OCI-M2 (cell line): ENCODE measurements around the gene ZNF423.

ENCODE experiments used
- DNase-seq: peaks from one replicate; lab custom pipeline; 2025; ENCODE audit not compliant: unreplicated experiment; lab: John Stamatoyannopoulos, UW

The ZNF423 gene

DNA sequence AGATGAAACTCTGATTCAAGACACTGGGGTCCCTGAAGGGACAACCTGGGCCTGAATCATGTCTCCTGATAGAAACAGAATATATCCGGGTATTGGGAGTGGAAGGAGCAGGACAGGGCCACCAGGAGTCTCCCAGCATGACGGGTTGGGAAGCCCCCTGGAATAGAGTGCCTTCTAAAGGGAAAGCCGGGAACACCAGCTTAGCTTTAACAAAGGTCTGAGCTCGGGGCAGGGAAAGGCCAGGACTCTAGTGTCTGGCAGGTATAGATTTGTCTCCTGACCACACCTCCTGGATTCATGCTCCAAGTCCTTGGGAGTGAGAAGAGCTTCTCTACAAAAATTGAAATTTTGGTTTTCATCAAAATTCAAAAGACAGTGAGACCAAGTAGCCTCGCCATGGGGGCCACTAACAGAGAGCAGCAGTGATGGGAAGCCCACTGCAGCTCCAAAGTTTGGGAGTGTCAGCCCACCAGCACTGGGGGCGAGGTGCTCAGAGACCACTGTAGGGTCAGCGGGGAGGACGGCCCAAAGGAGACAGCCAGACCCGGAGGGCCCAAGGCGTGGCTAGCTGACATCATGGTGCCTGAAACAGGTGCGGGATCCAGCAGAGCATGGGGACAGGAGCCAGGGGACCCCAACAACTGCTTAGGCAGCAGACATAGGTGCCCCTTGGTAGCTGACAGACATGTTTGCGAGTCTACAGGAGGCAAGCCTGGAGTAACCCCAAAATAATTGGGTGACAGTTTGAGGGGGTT is 401.3 kb downstream of the ZNF423 start:
- DNase-seq: no peak

DNA sequence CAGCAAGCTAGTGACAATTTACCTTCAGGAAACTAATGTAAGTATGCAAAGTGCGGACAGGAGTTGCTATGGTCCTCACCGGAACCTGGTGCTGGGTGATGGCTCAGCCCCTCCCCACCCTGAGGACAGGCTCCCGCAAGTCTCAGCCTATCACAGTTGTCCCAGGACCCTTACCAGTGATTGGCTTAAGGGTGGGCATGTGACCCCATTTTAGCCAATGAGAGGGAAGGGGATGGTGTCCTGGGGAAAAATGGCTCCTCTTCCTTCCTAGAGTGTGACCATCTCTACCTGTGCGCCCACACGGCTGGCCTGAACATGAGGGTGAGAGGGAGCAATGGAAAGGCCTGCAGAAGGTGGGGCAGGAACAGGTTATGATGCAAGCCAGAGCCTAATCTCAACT is 401.9 kb downstream of the ZNF423 start:
- DNase-seq: no peak

DNA sequence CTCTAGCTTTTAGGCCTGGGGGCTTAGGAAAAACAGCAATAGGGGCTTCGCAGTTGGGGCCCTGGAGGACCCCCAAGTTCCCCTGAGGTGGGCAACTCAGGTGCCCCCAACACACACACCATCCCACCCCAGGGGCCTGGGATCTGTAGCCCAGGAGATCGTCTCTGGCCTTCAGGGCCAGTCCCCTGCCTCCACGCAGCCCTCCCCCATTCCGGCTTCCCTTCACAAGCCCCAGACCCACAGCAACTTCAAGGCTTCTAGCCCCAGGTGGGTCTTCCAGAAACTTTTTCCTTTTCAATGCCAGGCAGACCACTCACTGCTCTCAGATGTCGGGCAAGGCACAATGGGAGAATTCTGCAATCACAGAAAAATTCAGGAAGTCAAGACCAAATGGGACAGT is 402.9 kb downstream of the ZNF423 start:
- no peak for DNase-seq

DNA sequence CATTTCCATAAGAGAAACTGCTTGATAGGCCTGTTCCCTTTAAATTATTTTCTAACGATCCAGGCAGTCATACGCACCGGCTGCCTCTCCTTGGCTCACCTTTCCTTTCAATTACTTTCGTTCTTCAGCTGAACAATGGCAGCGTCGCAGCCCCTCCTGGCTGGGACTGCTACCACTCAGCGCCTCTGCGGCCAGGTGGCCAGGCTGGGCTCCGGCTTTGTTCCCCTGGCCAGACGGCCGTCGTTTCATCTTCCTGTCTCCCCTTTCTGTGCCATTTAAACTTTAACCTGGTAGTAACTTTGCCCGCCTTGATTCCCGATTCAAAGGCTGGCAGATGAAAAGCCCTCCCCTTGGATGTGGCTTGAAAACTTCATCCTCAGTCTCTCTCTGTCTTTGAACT is 403.3 kb downstream of the ZNF423 start:
- no peak for DNase-seq

DNA sequence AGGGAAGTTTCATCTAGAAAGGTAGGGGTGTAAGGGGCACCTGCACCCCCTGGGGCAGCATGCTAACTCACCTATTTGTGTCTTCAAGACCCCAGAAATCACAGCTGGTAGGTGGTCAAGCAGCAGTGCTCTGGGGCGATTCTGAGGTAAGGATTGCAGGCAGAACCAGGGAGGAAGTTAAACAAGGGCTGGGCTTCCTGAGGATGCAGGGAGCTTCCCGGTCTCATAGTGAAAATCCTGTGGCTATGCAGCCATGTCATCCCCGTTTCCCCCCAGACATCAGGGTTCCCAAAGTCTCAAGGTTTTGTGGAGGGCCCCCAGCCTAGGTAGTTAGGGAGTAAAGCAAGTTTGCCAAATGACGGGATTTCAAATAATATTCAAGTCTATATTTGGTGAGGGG is 403.8 kb downstream of the ZNF423 start:
- no peak for DNase-seq

DNA sequence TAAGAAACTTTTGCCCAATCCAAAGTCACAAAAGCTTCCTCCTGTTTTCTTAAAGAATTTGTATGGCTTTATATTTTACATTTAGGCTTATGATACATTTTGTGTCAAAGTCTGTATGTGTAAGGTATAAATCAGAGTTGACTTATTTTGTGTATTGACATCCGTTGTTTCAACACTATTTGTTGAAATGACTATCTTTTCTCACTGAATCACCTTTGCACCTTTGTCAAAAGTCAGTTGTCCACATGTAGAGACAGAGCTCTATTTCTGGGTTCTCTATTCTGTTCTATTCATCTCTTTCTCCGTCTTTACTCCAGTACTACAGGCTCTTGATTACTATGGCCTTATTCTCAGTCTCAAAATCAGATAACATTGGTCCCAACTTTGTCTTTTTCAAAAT is 409.1 kb downstream of the ZNF423 start:
- DNase-seq: no peak

DNA sequence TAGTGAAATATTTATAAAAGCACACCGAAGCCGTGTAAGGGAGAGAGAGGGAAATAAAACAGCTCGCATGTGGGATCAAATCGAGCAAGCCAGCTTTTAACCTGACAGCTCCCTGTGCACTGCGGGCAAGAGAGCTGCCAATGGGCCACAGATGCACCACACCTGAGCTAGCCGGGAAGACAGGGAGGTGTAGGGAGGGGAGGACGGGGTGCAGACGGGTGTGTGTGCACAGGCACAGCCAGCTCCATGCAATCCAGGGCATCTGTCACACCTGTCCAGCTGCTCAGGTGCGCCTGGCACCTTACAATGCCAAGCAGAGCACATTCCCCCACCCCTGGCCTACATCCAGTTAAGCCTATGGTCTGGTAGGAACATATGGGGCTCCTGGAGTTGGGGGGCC is 412.3 kb downstream of the ZNF423 start:
- no peak for DNase-seq

DNA sequence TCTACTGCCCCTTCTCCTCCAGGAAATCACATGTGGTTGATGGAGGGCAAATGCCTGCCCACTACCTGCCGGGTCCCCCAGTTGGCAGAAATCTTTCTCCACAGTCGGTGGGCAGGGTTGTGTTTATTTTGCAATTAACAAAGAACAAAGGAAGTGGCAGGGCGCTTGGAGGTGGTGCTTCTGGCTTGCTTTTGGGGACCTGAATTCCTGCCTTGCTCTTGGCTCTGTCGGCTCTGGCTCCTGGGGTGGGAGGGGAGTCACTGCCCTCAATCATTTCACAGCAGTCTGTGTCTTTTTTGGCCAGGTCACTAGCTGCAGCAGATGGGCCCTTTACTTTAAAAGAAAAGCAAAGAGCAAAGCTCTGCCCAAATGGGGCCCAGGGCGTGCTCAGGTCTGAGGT is 413.1 kb downstream of the ZNF423 start:
- no peak for DNase-seq

DNA sequence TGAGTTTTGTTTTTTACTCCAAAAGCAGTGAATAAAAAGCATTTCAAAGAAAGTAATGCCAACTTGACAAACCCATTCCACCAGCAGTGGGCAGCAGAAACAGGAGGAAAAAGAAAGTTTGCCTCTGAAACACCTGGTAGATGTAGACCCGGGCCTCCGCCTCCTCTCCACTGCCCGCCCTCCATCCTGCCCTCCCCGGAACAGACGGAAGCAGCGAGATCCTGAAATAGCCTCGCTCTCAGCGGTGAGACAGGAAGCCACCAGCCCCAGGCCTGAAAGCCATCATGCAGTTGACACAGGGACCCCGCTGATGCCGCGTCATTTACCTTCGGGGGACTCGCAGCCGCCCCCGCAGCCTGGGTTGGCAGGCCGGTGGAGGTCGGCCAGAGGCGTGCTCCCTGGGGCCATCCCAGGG is 414.5 kb downstream of the ZNF423 start:
- no peak for DNase-seq

DNA sequence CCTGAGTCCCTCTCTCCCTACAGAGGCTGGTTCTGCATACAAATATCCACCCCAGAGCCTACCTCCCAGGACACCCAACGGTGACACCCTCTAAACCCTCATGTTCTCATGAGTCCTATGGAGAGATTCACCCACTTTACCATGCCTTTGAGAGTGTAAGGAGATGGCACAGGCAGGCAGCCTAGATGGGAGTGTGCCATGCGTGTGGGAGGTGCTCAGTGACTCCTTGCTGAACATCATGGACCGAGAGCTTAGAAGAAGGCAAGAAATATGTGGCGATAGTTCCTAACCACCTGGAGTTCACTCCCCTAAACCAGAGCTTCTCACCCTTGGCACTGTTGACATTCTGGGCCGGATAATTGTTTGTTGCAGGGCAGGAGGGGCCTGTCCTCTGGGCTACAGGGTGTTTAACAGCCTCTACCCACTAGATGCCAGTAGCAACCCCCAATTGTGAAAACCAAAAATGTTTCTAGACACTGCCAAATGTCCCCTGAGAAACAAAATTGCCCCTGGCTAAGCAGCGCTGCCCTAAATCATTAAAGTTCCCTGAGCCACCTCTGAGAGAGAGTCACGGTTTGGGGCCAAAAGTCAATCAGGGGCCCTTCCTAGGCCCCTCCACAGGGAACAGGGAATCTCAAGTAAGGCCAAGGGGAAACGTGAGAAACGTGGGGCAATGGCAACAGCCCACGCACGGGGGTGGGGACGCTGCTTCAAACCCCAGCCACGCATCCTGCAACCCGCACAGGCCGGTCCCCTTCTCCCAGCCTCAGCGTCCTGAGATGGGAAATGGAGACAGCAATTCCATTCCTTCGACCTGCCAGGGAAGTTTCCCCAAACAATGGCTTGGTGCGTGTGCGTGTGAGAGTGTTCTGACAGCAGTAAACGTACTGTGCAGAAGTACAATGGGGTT is 415.5 kb downstream of the ZNF423 start:
- DNase-seq: no peak

DNA sequence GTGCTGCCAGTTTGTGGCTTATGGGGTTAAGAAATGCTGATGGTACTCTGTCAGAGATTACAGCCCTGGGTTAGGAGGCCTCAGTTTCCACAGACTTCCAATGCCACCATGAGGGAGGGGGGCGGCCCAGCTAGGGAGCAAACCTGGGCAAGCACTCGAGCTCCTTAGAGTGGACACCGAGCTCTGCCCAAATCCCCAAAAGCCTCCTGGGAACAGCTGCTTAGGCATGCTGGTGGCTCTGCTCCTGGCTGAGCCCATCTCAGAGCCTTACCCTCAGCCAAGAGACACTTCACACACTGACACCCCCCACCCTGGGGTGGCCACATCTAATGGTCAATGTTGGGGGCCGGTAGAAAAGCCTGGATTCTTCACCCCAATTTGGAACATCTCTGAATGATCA is 416.2 kb downstream of the ZNF423 start:
- no peak for DNase-seq

DNA sequence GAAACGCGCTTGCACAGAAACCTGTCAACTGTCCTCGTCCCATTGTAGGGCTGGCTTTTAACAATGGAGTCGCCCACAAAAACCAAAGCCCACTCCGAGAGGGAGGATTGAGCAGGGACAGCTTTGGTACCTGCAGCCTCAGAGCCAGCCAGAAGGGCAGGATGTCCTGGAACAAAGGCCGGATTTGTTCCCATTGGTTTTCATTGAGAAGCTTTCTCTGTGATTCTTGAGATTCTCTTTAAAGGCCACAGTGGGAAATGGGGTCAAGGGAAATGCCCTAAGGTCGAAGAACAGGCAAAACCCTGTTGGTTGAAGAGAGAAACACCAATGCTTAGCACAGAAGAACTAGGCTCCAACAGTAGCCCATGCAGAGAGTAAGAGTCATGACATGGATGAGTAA is 416.9 kb downstream of the ZNF423 start:
- DNase-seq: no peak
